IPS DF 4.7 (cell line): ENCODE data around the gene SSU72.
"Not testable (repeated sequence)": the region's sequence is repeated elsewhere in the genome, so short reads cannot be mapped to it uniquely, and the experiment has no call there.

Experiments used
- DNase-seq: peaks from one replicate; pipeline ENCODE4 v3.0.0-alpha.2; 2013; ENCODE audit warnings: low spot score; ENCODE audit errors: extremely low read depth

The SSU72 gene

GRCh38 chr1:1529321-1529720 is 45.3 kb downstream of the SSU72 start:
- DNase-seq, result no peak

DNA sequence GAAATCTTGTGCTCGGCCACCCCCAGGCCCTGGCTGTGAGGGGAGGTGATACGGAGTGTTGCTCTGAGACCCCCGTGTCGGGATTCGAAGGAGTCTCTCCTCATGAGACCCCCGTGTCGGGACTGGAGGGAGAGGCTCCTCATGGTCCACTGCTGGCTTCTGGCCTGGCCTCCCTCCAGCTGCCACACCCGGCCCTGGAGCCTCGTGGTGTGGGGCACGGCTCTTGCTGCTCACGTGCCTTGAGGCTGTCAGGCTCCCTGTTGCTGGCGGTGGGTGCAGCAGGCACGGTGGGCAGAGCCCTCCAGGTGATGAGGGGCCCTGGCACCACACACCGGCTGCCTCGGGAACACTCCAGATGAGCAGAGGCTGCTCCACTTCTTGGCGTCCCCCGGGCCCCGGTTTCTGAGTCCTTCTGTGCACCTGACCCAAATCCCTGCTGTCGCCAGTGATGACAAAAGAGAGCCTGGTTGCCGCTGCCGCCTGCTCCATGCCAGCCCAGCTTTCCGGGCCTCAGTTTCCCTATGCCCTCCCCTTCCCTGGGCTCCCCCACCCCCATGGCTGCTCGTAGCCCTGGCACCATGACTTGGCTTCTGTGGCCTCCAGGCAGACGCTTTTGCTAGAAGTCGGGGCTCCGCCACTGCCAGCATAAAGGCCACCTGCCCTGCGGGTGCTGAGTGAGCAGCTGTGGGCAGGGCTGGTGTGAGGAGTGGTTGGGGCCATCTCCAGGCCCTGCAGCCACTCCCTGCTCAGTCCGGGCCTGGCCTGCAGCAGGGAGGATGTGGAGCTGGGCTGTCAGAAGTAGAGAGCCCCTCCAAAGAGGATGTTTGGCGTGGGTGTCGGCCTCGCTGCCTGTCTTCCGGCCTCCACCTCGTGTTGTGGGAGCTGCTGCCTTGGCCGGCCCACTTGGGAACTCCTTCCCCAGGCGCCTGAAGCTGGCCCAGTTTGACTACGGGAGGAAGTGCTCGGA is 46.1 kb downstream of the SSU72 start:
- no peak for DNase-seq

- DNase-seq, result no peak
Observed at GRCh38 chr1:1527092-1527816, 47.4 kb downstream of the SSU72 start.

GRCh38 chr1:1526476-1526875 is 48.2 kb downstream of the SSU72 start:
- not testable (repeated sequence) for DNase-seq

GRCh38 chr1:1524750-1525383 is 49.8 kb downstream of the SSU72 start:
- DNase-seq, result not testable (repeated sequence)

DNA sequence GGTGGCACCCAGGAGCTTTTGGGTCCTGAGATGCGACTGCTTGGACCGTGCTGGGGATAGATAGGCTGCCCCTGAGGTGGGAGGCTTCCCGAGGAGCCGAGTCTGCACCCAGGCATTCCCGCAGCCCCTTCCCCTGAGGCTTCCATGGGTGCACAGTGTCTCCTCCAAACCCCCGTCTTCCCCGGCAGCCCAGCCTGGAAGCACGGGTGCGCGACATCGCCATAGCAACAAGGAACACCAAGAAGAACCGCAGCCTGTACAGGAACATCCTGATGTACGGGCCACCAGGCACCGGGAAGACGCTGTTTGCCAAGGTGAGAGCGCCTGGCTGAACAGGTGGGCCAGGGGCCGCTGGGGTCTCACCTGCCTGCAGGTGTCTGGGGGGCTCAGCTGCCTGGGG is 51.0 kb downstream of the SSU72 start:
- not testable (repeated sequence) for DNase-seq

GRCh38 chr1:1523226-1523625 is 51.4 kb downstream of the SSU72 start:
- DNase-seq, result not testable (repeated sequence)

DNA sequence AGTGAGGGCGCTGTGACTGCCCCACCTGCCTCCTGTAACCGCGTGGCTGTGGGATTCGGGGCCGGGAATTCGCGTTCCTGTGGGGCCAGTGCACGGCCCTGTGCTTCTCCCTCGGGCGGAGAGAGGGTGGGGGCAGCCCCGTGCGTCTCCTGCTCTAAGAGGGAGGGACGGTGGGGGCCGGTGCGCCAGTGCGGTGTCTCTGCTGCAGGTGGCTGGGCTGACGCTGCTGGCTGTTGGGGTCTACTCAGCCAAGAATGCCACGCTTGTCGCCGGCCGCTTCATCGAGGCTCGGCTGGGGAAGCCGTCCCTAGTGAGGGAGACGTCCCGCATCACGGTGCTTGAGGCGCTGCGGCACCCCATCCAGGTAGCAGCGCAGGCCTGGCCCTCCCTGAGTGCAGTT is 52.1 kb downstream of the SSU72 start:
- not testable (repeated sequence) for DNase-seq

- no peak for DNase-seq
Observed at GRCh38 chr1:1521331-1521730, 53.3 kb downstream of the SSU72 start.

- DNase-seq, result not testable (repeated sequence)
Observed at GRCh38 chr1:1519805-1520505, 54.7 kb downstream of the SSU72 start.

DNA sequence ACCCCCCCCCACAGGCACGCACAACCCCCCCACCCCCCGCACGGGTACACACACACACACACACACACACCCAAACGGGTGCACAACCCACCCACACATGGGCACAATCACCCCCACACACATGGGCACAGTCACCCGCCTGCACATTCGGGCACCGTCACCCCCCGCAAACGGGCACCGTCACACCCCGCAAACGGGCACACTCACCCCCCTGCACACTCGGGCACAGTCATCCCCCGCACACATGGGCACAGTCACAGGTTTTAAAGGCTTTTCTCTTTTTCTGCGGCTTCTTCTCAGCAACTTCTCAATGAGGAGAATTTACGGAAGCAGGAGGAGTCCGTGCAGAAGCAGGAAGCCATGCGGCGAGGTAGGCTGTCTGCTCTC is 56.0 kb downstream of the SSU72 start:
- DNase-seq, result not testable (repeated sequence)

DNA sequence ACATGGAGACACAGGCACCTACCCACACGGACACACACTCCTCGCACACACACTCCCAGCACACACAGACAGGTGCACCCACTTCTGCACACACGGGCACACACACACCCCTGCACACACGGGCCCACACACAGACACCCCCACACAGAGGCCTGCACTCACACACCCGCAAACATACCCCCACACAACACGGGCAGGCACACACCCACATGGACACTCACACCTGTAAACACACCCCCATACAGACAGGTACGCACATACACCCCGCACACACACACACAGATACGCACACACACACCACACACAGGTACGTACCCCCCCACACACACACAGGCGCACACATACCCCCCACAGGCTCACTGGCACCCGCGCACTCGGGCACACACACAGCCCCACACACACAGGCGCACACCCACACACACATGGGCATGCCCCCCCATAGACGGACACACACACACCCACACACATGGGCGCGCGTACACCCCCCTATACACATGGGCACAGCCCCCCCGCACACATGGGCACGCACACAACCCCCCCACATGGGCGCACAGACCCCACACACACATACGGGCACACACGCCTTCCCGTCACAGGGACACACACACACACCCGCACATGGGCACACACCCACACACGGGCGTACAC is 56.6 kb downstream of the SSU72 start:
- DNase-seq, result no peak

DNA sequence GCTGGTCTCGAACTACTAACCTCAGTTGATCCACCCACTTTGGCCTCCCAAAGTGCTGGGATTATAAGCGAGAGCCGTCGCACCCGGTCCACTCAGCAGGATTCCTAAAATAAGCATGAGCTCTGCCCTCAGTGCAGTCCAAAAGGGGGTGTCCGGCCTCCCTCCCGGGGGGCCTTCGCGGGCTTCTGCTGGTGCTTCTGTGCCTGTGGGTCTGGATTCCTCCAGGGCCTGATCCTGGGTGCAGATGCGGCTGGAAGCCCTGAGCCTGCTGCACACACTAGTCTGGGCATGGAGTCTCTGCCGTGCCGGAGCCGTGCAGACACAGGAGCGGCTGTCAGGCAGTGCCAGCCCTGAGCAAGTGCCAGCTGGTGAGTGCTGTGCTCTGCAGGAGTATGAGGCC is 57.7 kb downstream of the SSU72 start:
- DNase-seq, result not testable (repeated sequence)

GRCh38 chr1:1514376-1514775 is 60.3 kb downstream of the SSU72 start:
- not testable (repeated sequence) for DNase-seq

- not testable (repeated sequence) for DNase-seq
Observed at GRCh38 chr1:1513675-1514074, 61.0 kb downstream of the SSU72 start.

DNA sequence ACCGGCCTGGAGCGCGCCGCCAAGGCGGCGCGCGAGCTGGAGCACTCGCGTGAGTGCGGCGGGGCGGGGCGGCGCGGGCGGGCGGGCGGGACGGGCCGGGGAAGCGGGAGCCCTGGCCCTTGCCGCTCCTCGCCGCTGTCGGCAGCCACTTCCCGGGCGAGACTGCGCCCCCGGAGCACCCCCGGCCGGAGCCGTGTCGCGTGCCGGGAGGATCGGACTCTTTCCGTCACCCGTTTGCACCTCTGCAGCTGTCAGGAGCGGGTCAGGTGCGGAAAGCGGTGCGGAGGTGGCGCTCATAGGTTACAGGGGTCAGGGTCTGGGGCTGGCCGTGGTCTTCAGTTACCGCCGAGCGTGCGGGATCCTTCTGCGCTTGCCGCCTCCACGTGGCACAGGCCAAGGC is 62.2 kb downstream of the SSU72 start:
- not testable (repeated sequence) for DNase-seq

DNA sequence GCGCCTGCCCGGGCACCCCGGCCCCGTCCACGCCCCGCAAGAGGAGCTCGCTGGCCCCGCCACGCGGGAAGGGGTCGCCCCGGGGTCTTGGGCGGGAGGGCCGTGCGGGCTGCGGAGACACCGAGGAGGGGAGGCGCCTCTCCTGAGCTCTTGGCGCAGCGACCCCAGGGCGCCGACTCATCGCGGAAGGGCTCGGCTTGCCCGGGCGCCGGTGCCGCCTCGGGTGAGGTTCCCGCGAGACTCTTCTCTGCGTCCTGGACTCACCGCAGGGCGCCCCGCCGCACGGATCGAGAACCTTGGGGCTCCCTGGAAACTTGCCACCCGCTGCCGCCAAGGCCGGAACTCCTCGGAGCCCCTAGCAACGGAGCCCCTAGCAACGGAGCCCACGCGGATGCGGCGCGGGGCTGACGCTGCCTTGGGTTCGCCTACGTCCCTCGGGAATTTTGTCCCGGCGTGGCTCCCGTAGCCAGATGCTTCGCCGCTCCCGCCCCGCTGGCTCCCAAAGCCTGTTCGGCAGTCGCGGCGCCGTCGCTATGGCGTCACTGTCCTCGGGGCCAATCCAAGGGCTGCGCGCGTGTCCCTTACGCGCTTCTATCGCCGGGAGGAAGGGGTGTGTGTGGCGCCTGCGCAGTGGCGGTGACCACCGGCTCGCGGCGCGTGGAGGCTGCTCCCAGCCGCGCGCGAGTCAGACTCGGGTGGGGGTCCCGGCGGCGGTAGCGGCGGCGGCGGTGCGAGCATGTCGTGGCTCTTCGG is 63.0 kb downstream of the SSU72 start, which contains the start of gene ATAD3A:
Gene ATAD3A, plus strand, starts transcription at position 630 of the 753 bp plus-strand sequence. Its CDS starts 107 bp downstream, at position 737.
- DNase-seq, result peak; percentile 91

- DNase-seq, result no peak
Observed at GRCh38 chr1:1510912-1511532, 63.6 kb downstream of the SSU72 start.

- DNase-seq, result not testable (repeated sequence)
Observed at GRCh38 chr1:1509465-1509850, 65.2 kb downstream of the SSU72 start.
